GM13977 (cell line): ENCODE measurements around the gene KASH5.

Experiments
- DNase-seq: peaks from one replicate; pipeline ENCODE4 v3.0.0; 2012; ENCODE audit warnings: low spot score
- CTCF ChIP-seq: IDR thresholded peaks from 2 replicates; pipeline ENCODE4 v1.5.1; 2012; ENCODE audit warnings: mild to moderate bottlenecking, control low read depth; ENCODE audit not compliant: insufficient read depth; ENCODE audit errors: extremely low read depth, missing control alignments
- in situ Hi-C: fragments of 300-500 bp; cut with MboI; formaldehyde crosslinking; loops from one replicate; pipeline ENCODE4 v1.12.0; 2022; ENCODE audit warnings: low sequenced_read_pairs, low pct_unique_long_range_greater_than_20kb, mixed read lengths, inconsistent platforms; ENCODE audit not compliant: unreplicated experiment

KASH5 gene

GRCh38 chr19:49415102-49415809, 27.2 kb downstream of the KASH5 start:
- no peak for TF ChIP-seq CTCF
- in situ Hi-C loops: no loop called here
- DNase-seq: peak; percentile 85

GRCh38 chr19:49415810-49416200, 27.8 kb downstream of the KASH5 start:
- in situ Hi-C loops: no loop called here
- TF ChIP-seq CTCF: no peak
- no peak for DNase-seq

GRCh38 chr19:49417088-49417487, 29.0 kb downstream of the KASH5 start:
- in situ Hi-C loops: no loop called here
- TF ChIP-seq CTCF: no peak
- no peak for DNase-seq

- in situ Hi-C loops: no loop called here
- no peak for TF ChIP-seq CTCF
- DNase-seq: no peak
Observed at GRCh38 chr19:49418511-49418910, 30.5 kb downstream of the KASH5 start.

GRCh38 chr19:49419173-49419572, 31.1 kb downstream of the KASH5 start:
- no peak for TF ChIP-seq CTCF
- no peak for DNase-seq
- in situ Hi-C loops: no loop called here

- no peak for DNase-seq
- TF ChIP-seq CTCF: no peak
- in situ Hi-C loops: no loop called here
Observed at GRCh38 chr19:49420227-49420626, 32.2 kb downstream of the KASH5 start.
